GM19463 (cell line): ENCODE results near the gene BABAM1.

Experiments used
- ATAC-seq: cut with Tn5 transposase; IDR thresholded peaks from one replicate; pipeline ENCODE4 v1.9.1; 2021; ENCODE audit warnings: mild to moderate bottlenecking, moderate library complexity; ENCODE audit not compliant: unreplicated experiment

Gene BABAM1

DNA sequence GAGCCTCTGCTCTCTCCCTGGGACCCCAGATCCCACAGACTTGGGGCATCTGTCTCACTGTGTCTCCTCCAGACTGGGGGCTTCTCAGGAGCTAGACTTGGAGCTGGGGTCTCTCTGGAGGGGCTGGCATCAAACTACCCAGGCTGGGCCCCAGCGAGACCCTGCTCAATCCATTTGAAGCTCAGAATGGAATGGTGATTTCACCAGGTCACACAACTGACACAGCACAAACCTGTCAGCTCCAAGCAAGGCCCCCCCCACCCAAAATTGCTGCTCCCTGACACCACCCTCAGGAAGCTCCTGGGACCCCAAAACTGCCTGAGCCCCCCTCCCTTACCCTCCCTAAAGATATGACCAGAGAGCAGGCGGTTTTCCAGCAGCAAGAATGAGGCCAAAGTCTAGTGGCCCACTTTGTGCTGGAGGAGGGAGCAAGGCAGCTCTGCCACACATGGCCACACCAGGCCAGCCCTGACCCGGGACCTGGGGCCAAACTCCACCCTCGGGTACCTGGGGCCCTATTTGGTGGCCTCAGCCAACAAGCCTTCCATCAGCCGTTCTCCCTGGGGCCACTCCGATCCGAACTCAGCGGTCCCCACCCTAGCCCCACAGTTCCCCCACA lies 23.9 kb upstream of the BABAM1 start:
- no peak for ATAC-seq

DNA sequence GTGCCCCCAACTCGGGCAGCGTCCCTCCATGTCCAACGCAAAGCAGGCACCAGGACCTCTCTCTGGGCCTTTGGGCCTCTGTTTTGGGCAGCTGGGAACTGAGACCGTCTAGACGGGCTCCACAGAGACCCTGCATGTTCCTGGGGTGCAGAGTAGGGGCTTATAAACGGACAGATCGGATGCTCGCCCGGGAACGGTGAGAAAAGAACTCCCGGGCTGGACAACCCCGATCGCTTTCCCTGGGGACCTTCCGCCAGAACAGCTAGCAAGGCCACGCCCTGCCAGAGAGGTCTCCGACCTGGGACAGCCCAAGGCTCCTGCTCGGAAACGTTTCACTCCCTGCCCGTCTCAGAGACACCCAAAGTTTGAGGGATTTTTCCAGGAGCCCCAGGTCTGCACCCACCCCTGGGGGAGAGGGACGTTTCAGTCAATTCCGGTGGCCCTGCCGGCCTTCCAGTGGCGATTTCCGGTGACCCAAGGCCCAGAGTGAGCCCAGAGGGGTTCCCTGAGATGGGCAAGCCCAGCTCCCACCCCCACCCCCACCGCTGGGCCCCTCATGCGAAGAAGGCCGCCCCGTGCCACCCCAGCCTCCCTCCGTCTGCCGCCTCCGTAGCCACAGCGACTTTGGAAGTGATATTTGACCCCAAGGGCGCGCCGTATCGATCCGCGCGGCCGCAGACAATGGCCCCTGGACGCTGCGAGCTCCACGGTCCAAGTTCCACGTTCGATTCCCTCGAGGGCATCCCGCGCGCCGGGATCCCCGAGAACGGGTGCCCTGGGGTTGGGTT lies 23.2 kb upstream of the BABAM1 start:
- no peak for ATAC-seq

DNA sequence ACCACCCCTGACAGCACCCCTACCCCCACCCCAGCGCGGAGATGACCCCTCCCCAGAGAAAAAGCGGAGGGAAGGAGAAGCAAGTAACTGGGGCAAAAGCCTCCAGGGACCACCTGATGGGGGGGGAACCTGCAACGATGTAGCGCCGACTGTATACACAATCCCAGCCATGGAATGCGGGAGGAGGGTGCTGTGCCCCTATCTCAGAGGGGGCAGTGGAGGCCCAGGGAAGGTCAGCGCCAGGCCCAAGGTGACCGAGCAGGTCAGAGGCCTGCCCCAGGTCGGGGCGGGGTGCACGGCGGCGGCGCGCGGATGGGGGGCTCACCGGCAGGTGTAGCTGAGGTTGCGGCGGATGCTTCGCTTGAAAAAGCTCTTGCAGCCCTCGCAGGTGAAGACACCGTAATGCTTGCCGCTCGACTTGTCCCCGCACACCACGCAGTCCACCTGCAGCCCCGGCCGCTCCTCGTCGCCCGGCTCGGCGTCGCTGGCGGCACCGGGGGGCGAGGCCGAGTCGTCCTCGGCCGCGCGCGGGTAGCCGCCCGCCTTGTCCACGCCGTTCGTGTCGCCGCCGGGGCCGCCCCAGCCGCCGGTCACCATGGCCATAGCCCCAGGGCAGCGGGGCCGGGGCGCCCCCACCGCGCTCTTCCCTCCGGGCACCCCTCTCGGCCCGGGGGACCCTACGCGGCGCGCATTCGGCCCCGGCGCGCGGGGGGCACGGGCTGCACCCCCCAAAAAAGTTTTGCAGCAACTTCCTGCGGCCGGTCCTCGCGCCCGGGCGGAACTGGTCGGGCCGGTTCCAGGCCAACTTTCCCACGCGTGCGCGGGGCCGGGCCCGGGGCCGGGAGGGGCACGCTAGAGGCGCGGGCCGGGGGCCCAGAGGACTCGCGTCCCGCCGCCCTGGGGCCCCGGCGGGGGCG lies 22.4 kb upstream of the BABAM1 start:
- no peak for ATAC-seq

DNA sequence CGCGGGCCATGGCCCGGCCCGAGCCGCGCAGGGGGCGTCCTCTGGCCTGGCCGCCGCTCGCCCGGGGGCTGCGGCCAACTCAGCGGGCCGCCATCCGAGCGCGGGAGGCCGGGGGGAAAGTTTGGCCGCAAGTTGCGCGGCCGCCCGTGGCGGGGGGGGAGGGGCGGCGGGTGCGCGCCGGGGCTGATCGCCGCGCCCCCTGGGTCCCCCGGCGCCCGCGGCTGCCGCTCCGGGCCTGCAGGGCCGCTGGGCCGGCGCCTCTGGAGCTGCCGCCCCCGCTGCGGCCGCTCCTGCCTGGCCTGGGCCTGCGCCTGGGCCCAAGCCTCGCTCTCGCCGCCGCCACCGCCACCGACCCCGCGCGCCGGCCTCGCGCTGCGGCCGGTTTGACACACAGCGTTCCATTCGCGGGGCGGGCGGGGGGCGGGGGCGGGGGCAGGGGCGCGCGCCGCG lies 21.7 kb upstream of the BABAM1 start, which contains the start of gene NR2F6:
Gene NR2F6 (minus strand): TSS at position 385 of the 450 bp plus-strand sequence. CDS start 699 bp downstream, outside the sequence.
- peak; percentile 12 for ATAC-seq

DNA sequence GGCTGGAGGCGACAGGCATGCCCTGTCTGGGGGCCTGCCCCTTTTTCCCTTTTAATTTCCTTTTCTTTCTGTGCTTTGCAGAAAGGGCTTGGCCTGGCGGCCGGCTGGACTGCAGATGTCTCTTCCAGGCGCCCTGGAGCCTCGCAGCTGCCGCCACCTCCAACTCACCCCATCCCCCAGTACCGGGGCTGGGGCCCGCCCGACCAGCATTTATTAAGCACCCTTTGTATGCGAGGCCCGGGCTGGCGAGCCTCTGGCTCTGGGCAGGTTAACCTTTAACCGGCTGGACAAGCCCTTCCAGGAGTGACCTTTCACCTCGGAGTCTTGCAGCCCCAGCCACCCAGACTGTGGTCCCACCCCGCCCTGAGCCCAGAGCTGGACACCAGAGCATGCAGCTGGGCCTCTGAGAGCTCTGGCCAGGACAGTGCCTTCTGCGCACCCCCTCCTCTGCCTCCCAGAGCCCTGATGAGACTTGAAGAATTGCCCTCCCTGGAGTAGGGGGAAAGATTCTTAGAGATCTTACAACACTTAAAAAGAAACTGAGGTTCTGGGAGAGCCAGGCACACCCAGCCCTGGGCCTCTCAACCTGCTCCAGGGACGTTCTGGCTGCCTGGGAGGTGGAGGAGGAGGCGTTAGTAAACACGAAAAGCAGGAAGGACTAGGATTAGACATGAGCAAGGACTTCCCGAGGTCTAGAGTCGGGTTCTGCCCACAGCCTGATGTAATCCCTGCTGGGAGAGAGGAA lies 20.4 kb upstream of the BABAM1 start:
- ATAC-seq: no peak

DNA sequence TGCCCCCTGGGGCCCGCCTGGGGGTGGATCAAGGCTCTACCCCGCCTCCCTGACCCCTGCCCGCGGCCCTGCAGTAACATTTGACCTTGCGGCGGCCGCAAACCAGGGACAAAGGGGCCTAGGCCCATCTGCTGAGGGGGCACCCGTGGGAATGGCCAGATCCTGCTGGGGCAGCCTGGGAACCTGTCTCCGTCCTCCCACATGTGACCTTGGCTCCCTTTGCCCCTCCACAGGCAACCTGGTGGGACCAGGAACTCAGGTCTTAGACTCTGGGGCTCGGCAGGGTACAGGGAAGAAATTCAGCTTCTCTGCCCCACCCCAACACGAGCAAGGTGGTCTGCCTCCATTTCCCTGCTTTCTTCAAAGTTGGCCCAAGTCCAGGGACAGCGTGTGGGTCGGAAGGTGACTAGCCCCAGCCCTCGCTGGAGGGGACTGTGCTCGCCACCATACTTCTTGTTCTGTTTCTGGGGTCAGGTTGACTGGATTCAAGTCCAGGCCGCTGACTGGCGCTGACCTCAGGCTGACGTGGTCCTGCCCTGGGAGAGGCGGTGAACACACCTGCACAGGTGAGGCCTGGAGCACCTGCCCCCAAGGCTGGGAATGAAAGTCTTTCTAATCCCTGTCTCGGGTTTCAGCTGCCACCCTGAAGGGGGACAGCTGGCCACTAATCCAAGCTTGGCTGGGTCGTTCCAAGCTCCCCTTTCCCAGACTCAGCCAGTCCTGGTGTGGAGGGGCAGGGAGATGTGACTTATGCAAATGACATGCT lies 19.0 kb upstream of the BABAM1 start:
- no peak for ATAC-seq

DNA sequence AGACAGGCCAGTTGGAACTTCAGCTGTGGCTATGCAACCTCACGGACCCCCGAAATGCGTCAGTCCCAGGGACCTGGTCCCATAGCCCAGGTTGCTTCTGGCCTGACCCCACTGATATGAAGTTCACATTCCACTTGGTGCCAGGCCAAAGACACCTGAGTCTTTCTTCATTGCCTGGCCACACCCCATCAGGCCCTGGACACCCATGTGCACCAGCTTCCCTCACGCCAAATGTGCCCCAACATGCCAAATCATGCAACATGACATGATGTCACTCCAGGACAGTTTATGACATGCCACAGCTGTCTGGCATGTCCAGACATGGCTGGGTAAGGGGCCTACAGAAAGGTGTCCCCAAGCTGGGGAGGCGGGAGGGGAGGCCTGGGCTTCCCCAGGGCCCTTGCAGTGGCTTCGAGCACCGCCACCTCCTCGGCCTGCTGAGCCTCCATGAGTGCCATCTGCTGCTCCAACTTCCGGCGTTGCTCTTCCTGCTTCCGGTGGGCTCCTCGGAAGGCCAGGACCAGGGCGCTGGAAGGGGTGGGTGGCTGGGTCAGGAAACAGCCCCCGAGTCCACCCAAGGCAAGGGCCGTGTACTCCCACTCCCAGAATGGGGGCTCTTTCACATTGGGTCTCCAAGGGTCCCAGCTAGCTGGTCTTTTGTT lies 17.2 kb upstream of the BABAM1 start:
- ATAC-seq: no peak

DNA sequence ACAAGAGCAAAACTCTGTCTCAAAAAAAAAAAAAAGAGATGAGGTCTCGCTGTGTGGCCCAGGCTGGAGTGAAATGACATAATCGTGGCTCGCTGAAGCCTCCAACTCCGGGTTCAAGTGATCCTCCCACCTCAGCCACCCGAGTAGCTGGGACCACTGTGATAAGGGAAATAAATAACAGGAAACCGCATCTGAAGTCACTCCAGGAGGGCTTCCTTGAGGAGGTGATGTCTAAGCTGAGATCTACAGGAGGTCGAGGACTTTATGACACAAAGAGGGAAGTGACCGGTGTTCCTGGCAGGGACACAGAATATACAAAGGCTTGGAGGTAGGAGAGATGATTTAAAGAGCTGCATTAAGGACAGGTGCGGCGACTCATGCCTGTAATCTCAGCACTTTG lies 12.6 kb upstream of the BABAM1 start:
- ATAC-seq: no peak

DNA sequence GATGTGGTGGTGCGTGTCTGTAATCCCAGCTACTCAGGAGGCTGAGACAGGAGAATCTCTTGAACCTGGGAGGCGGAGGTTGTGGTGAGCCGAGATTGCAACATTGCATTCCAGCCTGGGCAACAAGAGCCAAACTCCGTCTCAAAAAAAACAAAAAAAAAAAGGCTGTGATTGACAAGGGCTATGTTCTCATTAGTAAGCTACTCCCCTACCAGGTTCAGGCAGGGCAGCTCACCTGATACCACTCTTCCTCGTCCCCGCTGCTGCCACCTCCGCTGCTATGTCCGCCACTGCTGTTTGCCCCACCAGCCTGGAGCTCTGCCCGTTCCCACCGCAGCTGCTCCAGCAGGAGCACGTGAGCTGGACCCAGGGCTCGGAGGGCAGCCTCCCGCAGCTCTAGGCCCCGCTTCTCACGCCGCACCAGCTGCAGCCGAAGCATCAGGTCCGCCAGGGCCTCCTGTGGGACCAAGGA lies 12.1 kb upstream of the BABAM1 start:
- no peak for ATAC-seq

DNA sequence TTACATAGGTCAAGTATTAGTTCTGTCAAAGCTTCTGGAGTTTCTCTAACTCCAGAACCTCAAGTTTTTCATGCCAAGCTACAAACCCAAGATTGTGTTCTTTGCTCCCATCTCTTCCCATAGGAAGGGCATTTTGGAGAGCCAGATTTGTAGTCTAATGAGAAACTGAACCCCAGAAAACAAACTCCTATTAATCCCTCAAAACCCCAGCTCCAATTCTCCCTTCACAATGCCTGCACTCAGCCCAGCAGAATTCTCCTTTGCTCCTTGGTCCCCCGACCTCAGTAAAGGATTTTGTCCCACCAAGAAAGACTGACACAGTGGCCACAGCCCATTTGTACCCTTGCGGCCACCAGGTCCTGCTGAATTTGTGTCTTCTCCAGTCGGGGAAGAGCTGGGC lies 11.1 kb upstream of the BABAM1 start:
- ATAC-seq: no peak

DNA sequence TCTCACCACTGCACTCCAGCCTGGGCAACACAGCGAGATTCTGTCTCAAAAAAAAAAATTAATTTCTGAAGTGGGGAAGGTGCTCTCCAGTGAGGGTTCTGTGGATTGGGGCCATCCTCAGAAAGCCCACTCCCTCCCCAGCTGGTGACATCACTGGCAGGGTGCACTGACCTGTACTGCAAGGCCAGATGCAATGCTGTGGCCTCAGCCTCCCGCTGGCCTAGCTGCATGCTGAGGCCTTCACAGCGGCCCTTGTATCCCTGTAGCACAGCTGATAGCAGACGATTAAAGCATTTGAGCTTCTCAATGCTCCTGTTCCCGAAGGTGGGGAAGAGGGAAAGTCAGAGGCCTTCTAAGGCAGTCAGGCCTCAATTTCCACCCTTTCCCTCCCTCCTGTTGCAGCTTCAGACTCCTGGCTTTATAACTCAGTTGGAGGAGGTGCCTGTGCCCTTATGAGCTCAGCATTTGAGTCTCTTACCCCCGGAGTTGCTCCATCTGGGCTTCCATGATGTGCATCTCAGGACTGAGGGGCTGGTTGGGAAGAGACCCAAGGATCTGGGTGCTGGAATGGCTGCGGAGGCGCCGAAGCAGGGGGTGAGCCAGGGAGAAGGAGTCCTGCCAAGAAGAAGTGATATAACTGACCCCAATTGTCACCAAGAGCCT lies 8.0 kb upstream of the BABAM1 start:
- no peak for ATAC-seq

DNA sequence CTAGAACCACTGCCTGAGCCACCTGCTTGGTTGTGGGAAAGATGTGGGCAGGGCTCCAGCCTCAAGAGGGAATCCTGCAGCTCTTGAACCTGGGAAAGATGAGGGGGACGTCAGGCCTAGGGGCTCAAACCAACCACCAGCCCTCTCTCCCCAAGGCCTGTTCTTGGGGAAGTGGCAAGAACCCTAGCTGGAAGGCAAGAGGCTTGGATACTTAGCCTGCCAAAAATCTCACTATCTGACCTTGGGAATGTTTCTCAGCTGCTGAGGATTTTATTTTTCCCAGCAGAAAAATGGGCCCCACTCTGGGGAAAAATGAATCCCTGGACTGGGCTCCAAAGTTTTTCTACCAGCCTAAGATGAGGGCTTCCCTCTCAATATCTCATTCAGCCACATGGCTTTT lies 7.3 kb upstream of the BABAM1 start:
- no peak for ATAC-seq

DNA sequence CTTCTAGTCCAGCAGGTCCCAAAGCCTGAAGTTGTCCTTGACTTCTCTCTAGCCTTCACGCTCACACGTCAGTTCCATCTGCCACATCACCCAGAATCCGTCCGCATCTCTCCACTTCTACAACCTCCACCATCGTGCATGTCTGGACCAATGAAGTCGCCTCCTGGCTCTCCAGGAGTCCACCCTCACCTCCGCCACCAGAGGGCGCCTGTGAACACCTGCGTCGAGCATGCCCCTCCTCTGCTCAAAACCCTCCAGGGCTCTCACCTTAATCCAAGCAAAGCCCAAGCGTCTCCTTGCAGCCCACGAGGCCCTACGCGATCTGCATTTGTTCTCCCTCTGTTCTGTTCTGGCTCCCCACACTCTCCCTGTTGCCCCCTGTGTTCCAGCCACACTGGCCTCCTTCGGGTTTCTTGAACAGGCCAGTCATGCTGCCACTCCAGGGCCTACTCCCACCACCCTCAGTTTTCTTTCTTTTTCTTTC lies 6.4 kb upstream of the BABAM1 start:
- peak; percentile 76 for ATAC-seq

DNA sequence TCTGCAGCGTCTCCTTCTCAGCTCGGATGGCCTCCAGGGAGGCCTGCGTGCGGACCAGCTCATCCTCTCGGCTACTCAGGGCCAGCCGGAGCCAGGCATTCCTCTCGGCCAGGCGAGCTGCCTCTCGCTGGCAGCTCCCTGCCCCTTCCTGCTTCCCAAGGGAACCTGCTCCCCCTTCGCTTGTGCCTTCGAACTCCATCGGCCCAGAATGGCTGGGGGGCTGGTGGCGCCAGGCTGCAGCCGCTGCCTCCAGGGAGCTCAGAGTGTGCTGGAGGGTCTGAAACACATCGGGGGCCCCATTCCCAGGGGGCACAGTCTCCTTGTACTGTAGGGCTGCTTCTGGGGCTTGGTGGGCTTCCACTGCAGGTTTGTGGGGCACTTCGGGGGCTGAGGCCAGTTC lies 4.7 kb upstream of the BABAM1 start:
- no peak for ATAC-seq

DNA sequence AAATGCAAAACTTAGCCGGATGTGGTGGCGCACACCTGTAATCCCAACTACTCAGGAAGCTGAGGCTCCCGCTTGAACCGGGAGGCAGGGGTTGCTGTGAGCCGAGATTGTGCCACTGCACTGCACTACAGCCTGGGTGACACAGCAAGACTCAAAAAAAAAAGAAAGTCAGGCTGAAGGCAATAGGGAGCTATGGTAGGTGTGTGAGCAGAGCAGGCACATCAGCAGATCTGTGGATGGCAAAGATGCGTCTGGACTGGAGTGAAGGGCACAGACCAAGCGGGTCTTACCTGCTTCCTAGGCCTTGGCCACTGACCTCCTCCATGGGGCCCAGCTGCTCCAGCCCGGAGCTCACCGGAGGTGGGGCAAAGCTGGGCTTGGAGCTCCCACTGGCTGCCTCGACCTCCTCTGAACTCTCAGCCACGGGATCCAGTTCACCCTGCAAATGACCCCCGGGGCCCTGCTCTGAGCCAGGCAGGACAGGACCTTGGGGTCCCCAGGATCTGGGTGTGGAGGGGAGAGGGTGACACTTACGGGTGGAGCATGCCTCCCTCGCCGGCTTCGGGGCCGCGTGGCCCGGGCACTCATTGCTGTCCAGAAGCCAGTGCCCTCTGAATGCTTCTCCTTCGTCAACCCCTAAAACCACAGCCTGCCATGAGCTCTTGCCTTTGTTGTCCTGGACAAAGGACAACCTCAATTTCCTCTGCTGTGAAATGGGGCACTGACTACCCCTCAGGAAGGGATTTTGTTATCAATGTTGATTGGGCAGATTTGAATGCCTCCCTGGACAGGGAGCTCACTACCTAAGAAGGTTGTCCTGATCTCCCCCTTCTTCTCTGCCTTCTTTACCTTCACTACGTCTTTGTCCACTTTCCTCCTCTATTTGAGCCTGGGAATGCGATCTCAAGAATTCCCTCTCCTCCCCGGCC lies 3.3 kb upstream of the BABAM1 start:
- no peak for ATAC-seq

DNA sequence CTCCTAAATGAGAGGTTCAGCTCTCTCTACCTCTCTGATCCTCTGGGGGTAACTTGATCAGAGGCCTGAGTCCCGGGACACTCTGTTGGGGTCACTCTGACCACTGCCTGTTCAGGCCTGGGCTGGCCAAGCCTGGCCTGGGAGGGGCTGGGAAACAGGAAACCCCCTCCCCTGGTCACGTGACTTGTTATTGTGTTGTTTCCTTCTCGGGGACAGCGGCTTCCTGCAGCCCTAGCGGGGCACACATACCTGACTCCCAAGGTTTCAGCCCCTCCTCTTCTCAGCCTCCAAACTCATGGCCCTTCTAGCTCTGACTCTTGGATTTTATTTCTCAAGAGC lies 2.6 kb upstream of the BABAM1 start, which contains the start of gene USHBP1:
Gene USHBP1 (minus strand): TSS at position 105 of the 339 bp plus-strand sequence. CDS start 446 bp downstream, outside the sequence.
- no peak for ATAC-seq

DNA sequence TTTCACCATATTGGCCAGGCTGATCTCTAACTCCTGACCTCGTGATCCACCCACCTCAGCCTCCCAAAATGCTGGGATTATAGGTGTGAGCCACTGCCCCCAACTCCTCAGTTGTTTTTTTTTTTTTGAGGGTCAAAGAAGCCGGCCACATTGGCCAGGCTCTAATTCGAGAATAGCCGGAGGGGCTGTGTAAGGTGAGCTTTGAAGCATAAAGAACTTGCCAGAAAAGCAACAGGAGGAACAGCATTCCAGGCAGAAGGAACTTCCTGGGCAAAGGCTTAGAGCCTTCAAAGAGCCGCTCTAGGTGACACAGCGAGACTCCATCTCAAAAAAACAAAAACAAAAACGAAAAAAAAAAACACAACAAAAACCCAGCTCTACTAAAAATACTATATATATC lies 1.2 kb upstream of the BABAM1 start:
- no peak for ATAC-seq

DNA sequence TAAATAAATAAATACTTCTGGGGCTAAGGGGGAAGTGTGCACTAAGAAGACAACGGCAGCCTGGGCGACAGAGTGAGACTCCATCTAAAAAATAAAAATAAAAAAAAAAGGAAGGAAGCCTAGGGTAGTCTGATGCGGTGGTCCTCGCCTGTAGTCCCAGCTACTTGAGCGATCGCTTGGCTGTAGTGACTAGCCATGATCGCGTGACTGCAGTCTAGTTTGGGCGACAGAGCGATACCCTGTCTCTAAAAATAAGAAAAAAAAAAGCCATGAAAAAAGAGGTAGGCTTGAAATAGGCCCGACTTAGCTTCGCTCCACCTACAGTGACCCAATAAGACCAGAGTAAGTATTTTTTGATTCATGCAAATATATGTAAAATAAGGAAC lies 661 bp upstream of the BABAM1 start:
- peak; percentile 3 for ATAC-seq
